ENCODE measurements around the gene KCNMA1.

Gene KCNMA1

GRCh38 chr10:76829724-76830123 is 807.9 kb downstream of the KCNMA1 start:
- DNase-seq (ENCODE audit: low read depth in 2 of 3, low spot score in 2 of 3): no peak

Data from activated CD8-positive, alpha-beta memory T cell treated with anti-CD3 and anti-CD28 coated beads for 48 hours (primary cell).